ENCODE measurements around the gene ASPA.
A peak's percentile ranks its signal among the peaks of the same experiment; 100 is the strongest.
"Not testable (repeated sequence)": the region's sequence is repeated elsewhere in the genome, so short reads cannot be mapped to it uniquely, and the experiment has no call there.

ASPA gene
- long read RNA-seq, result 0 reads

DNA sequence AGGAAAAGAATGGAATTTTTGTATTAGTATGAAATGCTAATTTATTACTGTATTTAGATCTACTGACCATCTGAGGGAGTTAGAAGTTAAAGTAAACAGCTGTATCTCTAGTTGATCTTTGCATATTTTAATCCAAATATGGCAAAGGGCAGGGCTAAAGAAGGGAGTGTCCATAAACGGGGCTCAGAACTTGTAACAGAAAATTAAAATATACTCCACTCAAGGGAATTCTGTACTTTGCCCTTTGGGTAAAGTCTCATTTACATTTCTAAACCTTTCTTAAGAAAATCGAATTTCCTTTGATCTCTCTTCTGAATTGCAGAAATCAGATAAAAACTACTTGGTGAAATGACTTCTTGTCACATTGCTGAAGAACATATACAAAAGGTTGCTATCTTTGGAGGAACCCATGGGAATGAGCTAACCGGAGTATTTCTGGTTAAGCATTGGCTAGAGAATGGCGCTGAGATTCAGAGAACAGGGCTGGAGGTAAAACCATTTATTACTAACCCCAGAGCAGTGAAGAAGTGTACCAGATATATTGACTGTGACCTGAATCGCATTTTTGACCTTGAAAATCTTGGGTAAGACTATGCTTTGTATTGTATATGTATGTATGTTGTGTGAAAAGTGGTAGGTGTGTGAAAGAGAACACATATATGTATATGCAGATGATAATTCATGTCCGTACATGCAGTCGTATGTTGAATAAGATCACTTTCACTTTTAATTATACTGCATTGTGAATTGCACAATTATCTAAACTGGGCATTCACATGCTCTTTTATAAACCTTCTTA, at the start of gene ASPA:
Gene ASPA, plus strand, starts transcription at position 186 of the 799 bp plus-strand sequence. Its CDS starts 163 bp downstream, at position 349.
- Histone ChIP-seq H3K4me3 (replicated peaks; ENCODE audit: insufficient read depth, low read length) (no peak within 1 kb of the TSS), H3K27ac (replicated peaks) (no peak within 1 kb of the TSS)
- no peak for DNase-seq (ENCODE audit: low read depth in 1 of 2, low spot score in 1 of 2)

DNA sequence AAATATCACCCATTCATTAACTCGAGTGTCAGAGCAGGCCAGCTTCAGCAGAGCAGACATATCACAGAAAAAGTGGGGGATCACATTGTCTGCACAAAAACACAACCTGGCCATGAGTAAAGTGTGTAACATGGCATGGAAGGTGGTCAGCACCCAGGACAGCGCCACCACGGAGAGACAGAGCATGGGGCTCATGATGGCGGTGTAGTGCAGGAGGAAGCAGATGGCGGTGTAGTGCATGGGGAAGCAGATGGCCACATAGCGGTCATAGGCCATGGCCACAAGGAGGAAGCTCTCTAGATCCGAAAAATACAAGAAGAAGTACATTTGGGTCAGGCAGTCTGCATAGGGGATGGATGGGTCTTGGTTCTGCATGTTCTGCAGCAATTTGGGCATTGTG, 42.6 kb upstream of the ASPA start:
- peak; percentile 16 to 69 for DNase-seq (ENCODE audit: low read depth in 1 of 2, low spot score in 1 of 2)
- H3K27ac ChIP-seq (replicated peaks); H3K4me3 ChIP-seq (replicated peaks; ENCODE audit: insufficient read depth, low read length); H3K27me3 ChIP-seq (ENCODE audit: insufficient read depth, poor library complexity, severe bottlenecking): not testable (repeated sequence)
- TF ChIP-seq POLR2AphosphoS5 (IDR thresholded peaks at IDR 0.05; ENCODE audit: low read depth), result peak; percentile 67
- TF ChIP-seq, protein P1, sequence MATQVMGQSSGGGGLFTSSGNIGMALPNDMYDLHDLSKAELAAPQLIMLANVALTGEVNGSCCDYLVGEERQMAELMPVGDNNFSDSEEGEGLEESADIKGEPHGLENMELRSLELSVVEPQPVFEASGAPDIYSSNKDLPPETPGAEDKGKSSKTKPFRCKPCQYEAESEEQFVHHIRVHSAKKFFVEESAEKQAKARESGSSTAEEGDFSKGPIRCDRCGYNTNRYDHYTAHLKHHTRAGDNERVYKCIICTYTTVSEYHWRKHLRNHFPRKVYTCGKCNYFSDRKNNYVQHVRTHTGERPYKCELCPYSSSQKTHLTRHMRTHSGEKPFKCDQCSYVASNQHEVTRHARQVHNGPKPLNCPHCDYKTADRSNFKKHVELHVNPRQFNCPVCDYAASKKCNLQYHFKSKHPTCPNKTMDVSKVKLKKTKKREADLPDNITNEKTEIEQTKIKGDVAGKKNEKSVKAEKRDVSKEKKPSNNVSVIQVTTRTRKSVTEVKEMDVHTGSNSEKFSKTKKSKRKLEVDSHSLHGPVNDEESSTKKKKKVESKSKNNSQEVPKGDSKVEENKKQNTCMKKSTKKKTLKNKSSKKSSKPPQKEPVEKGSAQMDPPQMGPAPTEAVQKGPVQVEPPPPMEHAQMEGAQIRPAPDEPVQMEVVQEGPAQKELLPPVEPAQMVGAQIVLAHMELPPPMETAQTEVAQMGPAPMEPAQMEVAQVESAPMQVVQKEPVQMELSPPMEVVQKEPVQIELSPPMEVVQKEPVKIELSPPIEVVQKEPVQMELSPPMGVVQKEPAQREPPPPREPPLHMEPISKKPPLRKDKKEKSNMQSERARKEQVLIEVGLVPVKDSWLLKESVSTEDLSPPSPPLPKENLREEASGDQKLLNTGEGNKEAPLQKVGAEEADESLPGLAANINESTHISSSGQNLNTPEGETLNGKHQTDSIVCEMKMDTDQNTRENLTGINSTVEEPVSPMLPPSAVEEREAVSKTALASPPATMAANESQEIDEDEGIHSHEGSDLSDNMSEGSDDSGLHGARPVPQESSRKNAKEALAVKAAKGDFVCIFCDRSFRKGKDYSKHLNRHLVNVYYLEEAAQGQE (IDR thresholded peaks at IDR 0.05; ENCODE audit: insufficient replicate concordance, low read depth), result peak; percentile 92

More for the DNA sequence above, at the start of gene ASPA:
- TF ChIP-seq, protein P1 (IDR thresholded peaks at IDR 0.05; ENCODE audit: insufficient replicate concordance, low read depth), result no peak
- no peak for TF ChIP-seq CTCF (IDR thresholded peaks at IDR 0.05; ENCODE audit: insufficient read depth, low read length)
- TF ChIP-seq POLR2AphosphoS5 (IDR thresholded peaks at IDR 0.05; ENCODE audit: low read depth), result no peak
- TF ChIP-seq SPI1 (IDR thresholded peaks at IDR 0.05; ENCODE audit: borderline replicate concordance, low read depth), result no peak
- no peak for TF ChIP-seq GABPA (IDR thresholded peaks at IDR 0.05; ENCODE audit: low read depth)
- H3K27me3 ChIP-seq (ENCODE audit: insufficient read depth, poor library complexity, severe bottlenecking), result no peaks in the 10 kb centered on the region

DNA sequence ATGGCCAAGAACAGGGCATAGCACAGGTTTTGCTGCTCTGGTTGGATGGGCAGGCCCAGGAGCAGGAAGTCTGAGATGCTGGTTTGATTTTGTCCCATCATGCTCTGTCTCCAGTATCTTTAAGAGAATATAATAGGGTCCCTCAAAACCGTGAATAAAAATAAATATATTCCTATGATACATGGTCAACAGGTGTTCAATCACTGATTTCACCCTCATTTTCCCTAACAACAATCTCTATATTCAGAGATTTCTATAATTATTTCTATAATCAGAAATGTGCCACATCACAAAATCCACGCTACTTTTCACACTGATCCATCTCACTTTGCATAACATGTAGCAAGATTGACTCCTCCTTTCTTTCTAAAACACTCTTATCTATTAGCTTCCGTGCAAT, 42.1 kb upstream of the ASPA start, which contains the start of gene OR1E2:
Gene OR1E2, minus strand, starts transcription at position 101 of the 400 bp plus-strand sequence. Its CDS starts 0 bp downstream, at position 101.
- DNase-seq (ENCODE audit: low read depth in 1 of 2, low spot score in 1 of 2), result no peak
- Histone ChIP-seq H3K27ac (replicated peaks) (no peak within 1 kb of the TSS), H3K4me3 (replicated peaks; ENCODE audit: insufficient read depth, low read length) (no peak within 1 kb of the TSS), H3K27me3 (ENCODE audit: insufficient read depth, poor library complexity, severe bottlenecking) (no peaks in the 10 kb centered on the region)
- TF ChIP-seq CTCF (IDR thresholded peaks at IDR 0.05; ENCODE audit: insufficient read depth, low read length), result no peak
- TF ChIP-seq SPI1 (IDR thresholded peaks at IDR 0.05; ENCODE audit: borderline replicate concordance, low read depth), result no peak
- TF ChIP-seq POLR2AphosphoS5 (IDR thresholded peaks at IDR 0.05; ENCODE audit: low read depth), result no peak
- TF ChIP-seq, protein P1 (IDR thresholded peaks at IDR 0.05; ENCODE audit: insufficient replicate concordance, low read depth), result no peak
- no peak for TF ChIP-seq GABPA (IDR thresholded peaks at IDR 0.05; ENCODE audit: low read depth)

Data from HL-60 (cell line).